NCI-H526 (cell line): ENCODE data around the gene COG2.
"Not testable (repeated sequence)": the region's sequence is repeated elsewhere in the genome, so short reads cannot be mapped to it uniquely, and the experiment has no call there.

ENCODE experiments used
- DNase-seq, 2 experiments: peaks; one replicate each; lab custom pipeline; 2025; lab: John Stamatoyannopoulos, UW

COG2 gene

GRCh38 chr1:230669543-230669942 is 27.3 kb downstream of the COG2 start:
- DNase-seq: no peak

- no peak for DNase-seq
Measured at GRCh38 chr1:230674581-230674980, 32.3 kb downstream of the COG2 start.

- no peak for DNase-seq
Measured at GRCh38 chr1:230677200-230677599, 34.9 kb downstream of the COG2 start.

GRCh38 chr1:230679192-230679591 is 36.9 kb downstream of the COG2 start:
- no peak for DNase-seq

- no peak for DNase-seq
Measured at GRCh38 chr1:230679825-230680224, 37.5 kb downstream of the COG2 start.

GRCh38 chr1:230680300-230681025 is 38.2 kb downstream of the COG2 start:
- DNase-seq: no peak

- no peak for DNase-seq
Measured at GRCh38 chr1:230681599-230681998, 39.3 kb downstream of the COG2 start.

- no peak for DNase-seq
Measured at GRCh38 chr1:230682274-230682673, 40.0 kb downstream of the COG2 start.

GRCh38 chr1:230682882-230683610 is 40.8 kb downstream of the COG2 start:
- DNase-seq: no peak

GRCh38 chr1:230684146-230684545 is 41.9 kb downstream of the COG2 start:
- DNase-seq: no peak

- no peak for DNase-seq
Measured at GRCh38 chr1:230684998-230685397, 42.7 kb downstream of the COG2 start.

GRCh38 chr1:230686747-230687146 is 44.5 kb downstream of the COG2 start:
- DNase-seq: no peak

- DNase-seq: no peak
Measured at GRCh38 chr1:230690101-230690500, 47.8 kb downstream of the COG2 start.

GRCh38 chr1:230691615-230692014 is 49.3 kb downstream of the COG2 start:
- no peak for DNase-seq

- no peak for DNase-seq
Measured at GRCh38 chr1:230693221-230693620, 50.9 kb downstream of the COG2 start.

- DNase-seq: no peak
Measured at GRCh38 chr1:230693777-230694176, 51.5 kb downstream of the COG2 start.

- DNase-seq: no peak
Measured at GRCh38 chr1:230694464-230694863, 52.2 kb downstream of the COG2 start.

- DNase-seq: no peak
Measured at GRCh38 chr1:230694991-230695390, 52.7 kb downstream of the COG2 start.

GRCh38 chr1:230696218-230696617 is 53.9 kb downstream of the COG2 start:
- DNase-seq: no peak

- DNase-seq: no peak
Measured at GRCh38 chr1:230696722-230697437, 54.6 kb downstream of the COG2 start.

- no peak for DNase-seq
Measured at GRCh38 chr1:230698130-230698529, 55.8 kb downstream of the COG2 start.

GRCh38 chr1:230698964-230699363 is 56.7 kb downstream of the COG2 start:
- DNase-seq: not testable (repeated sequence)

- no peak for DNase-seq
Measured at GRCh38 chr1:230699716-230700115, 57.4 kb downstream of the COG2 start.
